ENCODE measurements around the gene MAB21L3.

Gene MAB21L3

GRCh38 chr1:116092752-116093489 lies 18.3 kb upstream of the MAB21L3 start:
- no peaks in the 10 kb centered on the region for H4K20me1 ChIP-seq (ENCODE audit: insufficient read depth)
- H3K79me2 ChIP-seq (ENCODE audit: insufficient read depth, low read depth): no peaks in the 10 kb centered on the region
- H3K4me3 ChIP-seq (IDR thresholded peaks at IDR 0.05; ENCODE audit: insufficient read depth, low read depth, low read length): no peak overlapping the region
- no peak for TF ChIP-seq CTCF (conservative IDR thresholded peaks at IDR 0.05; ENCODE audit: low read depth, low read length)
- no peaks in the 10 kb centered on the region for H3K4me1 ChIP-seq (ENCODE audit: low read depth, poor library complexity, severe bottlenecking)
- no peaks in the 10 kb centered on the region for H3K27me3 ChIP-seq (ENCODE audit: insufficient read depth, low read depth)
- H3K9ac ChIP-seq: no peak overlapping the region
- H3K4me2 ChIP-seq: no peak overlapping the region
- H3K36me3 ChIP-seq (ENCODE audit: insufficient read depth): no peaks in the 10 kb centered on the region
- H3K27ac ChIP-seq: no peak overlapping the region
- H2AFZ ChIP-seq (ENCODE audit: low read depth): no peak overlapping the region

GRCh38 chr1:116095027-116095426 lies 16.2 kb upstream of the MAB21L3 start:
- H3K4me2 ChIP-seq: no peak overlapping the region
- H3K79me2 ChIP-seq (ENCODE audit: insufficient read depth, low read depth): no peaks in the 10 kb centered on the region
- no peaks in the 10 kb centered on the region for H4K20me1 ChIP-seq (ENCODE audit: insufficient read depth)
- H3K9ac ChIP-seq: no peak overlapping the region
- no peak overlapping the region for H2AFZ ChIP-seq (ENCODE audit: low read depth)
- no peak for TF ChIP-seq CTCF (conservative IDR thresholded peaks at IDR 0.05; ENCODE audit: low read depth, low read length)
- no peak overlapping the region for H3K4me3 ChIP-seq (IDR thresholded peaks at IDR 0.05; ENCODE audit: insufficient read depth, low read depth, low read length)
- no peaks in the 10 kb centered on the region for H3K36me3 ChIP-seq (ENCODE audit: insufficient read depth)
- no peaks in the 10 kb centered on the region for H3K4me1 ChIP-seq (ENCODE audit: low read depth, poor library complexity, severe bottlenecking)
- no peak overlapping the region for H3K27ac ChIP-seq
- no peaks in the 10 kb centered on the region for H3K27me3 ChIP-seq (ENCODE audit: insufficient read depth, low read depth)

GRCh38 chr1:116096013-116096618 lies 15.1 kb upstream of the MAB21L3 start:
- Histone ChIP-seq H3K27me3 (ENCODE audit: insufficient read depth, low read depth) (no peaks in the 10 kb centered on the region), H3K27ac (no peak overlapping the region), H2AFZ (ENCODE audit: low read depth) (no peak overlapping the region)

GRCh38 chr1:116097626-116098025 lies 13.6 kb upstream of the MAB21L3 start:
- H3K4me2 ChIP-seq: no peak overlapping the region
- no peaks in the 10 kb centered on the region for H3K36me3 ChIP-seq (ENCODE audit: insufficient read depth)
- H3K9ac ChIP-seq: no peak overlapping the region
- TF ChIP-seq CTCF (conservative IDR thresholded peaks at IDR 0.05; ENCODE audit: low read depth, low read length): no peak
- H3K4me1 ChIP-seq (ENCODE audit: low read depth, poor library complexity, severe bottlenecking): no peaks in the 10 kb centered on the region
- H2AFZ ChIP-seq (ENCODE audit: low read depth): no peak overlapping the region
- H3K4me3 ChIP-seq (IDR thresholded peaks at IDR 0.05; ENCODE audit: insufficient read depth, low read depth, low read length): no peak overlapping the region
- H3K79me2 ChIP-seq (ENCODE audit: insufficient read depth, low read depth): no peaks in the 10 kb centered on the region
- H3K27me3 ChIP-seq (ENCODE audit: insufficient read depth, low read depth): no peaks in the 10 kb centered on the region
- H3K27ac ChIP-seq: no peak overlapping the region
- no peaks in the 10 kb centered on the region for H4K20me1 ChIP-seq (ENCODE audit: insufficient read depth)

More at GRCh38 chr1:116096013-116096618, 15.1 kb upstream of the MAB21L3 start:
- H3K9ac ChIP-seq: no peak overlapping the region
- no peak overlapping the region for H3K4me2 ChIP-seq
- TF ChIP-seq CTCF (conservative IDR thresholded peaks at IDR 0.05; ENCODE audit: low read depth, low read length): no peak
- H4K20me1 ChIP-seq (ENCODE audit: insufficient read depth): no peaks in the 10 kb centered on the region
- no peaks in the 10 kb centered on the region for H3K4me1 ChIP-seq (ENCODE audit: low read depth, poor library complexity, severe bottlenecking)
- H3K36me3 ChIP-seq (ENCODE audit: insufficient read depth): no peaks in the 10 kb centered on the region
- no peak overlapping the region for H3K4me3 ChIP-seq (IDR thresholded peaks at IDR 0.05; ENCODE audit: insufficient read depth, low read depth, low read length)
- H3K79me2 ChIP-seq (ENCODE audit: insufficient read depth, low read depth): no peaks in the 10 kb centered on the region

Data from KMS-11 (cell line).